ENCODE measurements around the gene GLTP.

GLTP gene

GRCh38 chr12:109847142-109847735 lies 33.1 kb downstream of the GLTP start:
- Histone ChIP-seq H3K4me2 (ENCODE audit: low read depth, low read length) (no peak overlapping the region), H2AFZ (ENCODE audit: low read length) (no peak overlapping the region), H3K9me3 (replicated peaks; ENCODE audit: insufficient read depth, low read length) (no peaks in the 10 kb centered on the region), H3K36me3 (replicated peaks; ENCODE audit: insufficient read depth, low read length) (no peaks in the 10 kb centered on the region), H3K27me3 (replicated peaks; ENCODE audit: insufficient read depth, low read length) (no peaks in the 10 kb centered on the region), H4K20me1 (ENCODE audit: insufficient read depth, low read length) (no peaks in the 10 kb centered on the region), H3K4me1 (ENCODE audit: low read length) (peaks cover 4% of the 10 kb centered on the region; the same call in 1 of the 2 replicates), H3K9ac (ENCODE audit: low read length) (no peak overlapping the region), H3F3A (ENCODE audit: insufficient read depth, low read length) (no peaks in the 10 kb centered on the region), H3K4me3 (ENCODE audit: low read length) (no peak overlapping the region), H3K27ac (ENCODE audit: low read length) (no peak overlapping the region), H3K9me2 (replicated peaks; ENCODE audit: insufficient read depth, low read length) (no peaks in the 10 kb centered on the region), H3K79me2 (ENCODE audit: low read length) (no peaks in the 10 kb centered on the region)
- no peak for DNase-seq
- no peak for TF ChIP-seq EZH2phosphoT487 (IDR thresholded peaks at IDR 0.05; ENCODE audit: low read length)
- TF ChIP-seq CTCF (IDR thresholded peaks at IDR 0.05; ENCODE audit: low read length), result no peak
- TF ChIP-seq EZH2 (optimal IDR thresholded peaks at IDR 0.05; ENCODE audit: low read depth, low read length), result no peak

- DNase-seq, result no peak
- Histone ChIP-seq H3F3A (ENCODE audit: insufficient read depth, low read length) (no peaks in the 10 kb centered on the region), H3K4me2 (ENCODE audit: low read depth, low read length) (peak overlapping the region; percentile 78), H3K9me3 (replicated peaks; ENCODE audit: insufficient read depth, low read length) (no peaks in the 10 kb centered on the region), H3K9ac (ENCODE audit: low read length) (peak overlapping the region; percentile 44; the same call in 1 of the 2 replicates), H3K27me3 (replicated peaks; ENCODE audit: insufficient read depth, low read length) (no peaks in the 10 kb centered on the region), H3K4me1 (ENCODE audit: low read length) (peaks cover 10% of the 10 kb centered on the region), H4K20me1 (ENCODE audit: insufficient read depth, low read length) (no peaks in the 10 kb centered on the region), H3K36me3 (replicated peaks; ENCODE audit: insufficient read depth, low read length) (no peaks in the 10 kb centered on the region), H2AFZ (ENCODE audit: low read length) (peak overlapping the region; percentile 89), H3K4me3 (ENCODE audit: low read length) (peak overlapping the region; percentile 51), H3K27ac (ENCODE audit: low read length) (no peak overlapping the region), H3K9me2 (replicated peaks; ENCODE audit: insufficient read depth, low read length) (no peaks in the 10 kb centered on the region), H3K79me2 (ENCODE audit: low read length) (no peaks in the 10 kb centered on the region)
- TF ChIP-seq EZH2phosphoT487 (IDR thresholded peaks at IDR 0.05; ENCODE audit: low read length) (no peak), CTCF (IDR thresholded peaks at IDR 0.05; ENCODE audit: low read length) (no peak), EZH2 (optimal IDR thresholded peaks at IDR 0.05; ENCODE audit: low read depth, low read length) (no peak)
Observed at GRCh38 chr12:109845824-109846205, 34.5 kb downstream of the GLTP start.

- H3K27me3 ChIP-seq (replicated peaks; ENCODE audit: insufficient read depth, low read length), result no peaks in the 10 kb centered on the region
- no peaks in the 10 kb centered on the region for H3K79me2 ChIP-seq (ENCODE audit: low read length)
- TF ChIP-seq CTCF (IDR thresholded peaks at IDR 0.05; ENCODE audit: low read length), result peak; percentile 82
- no peak for TF ChIP-seq EZH2 (optimal IDR thresholded peaks at IDR 0.05; ENCODE audit: low read depth, low read length)
- H2AFZ ChIP-seq (ENCODE audit: low read length), result peak overlapping the region; percentile 89
- peak overlapping the region; percentile 78 for H3K4me2 ChIP-seq (ENCODE audit: low read depth, low read length)
- no peaks in the 10 kb centered on the region for H3K9me3 ChIP-seq (replicated peaks; ENCODE audit: insufficient read depth, low read length)
- H3K4me1 ChIP-seq (ENCODE audit: low read length), result peaks cover 10% of the 10 kb centered on the region
- no peaks in the 10 kb centered on the region for H3K9me2 ChIP-seq (replicated peaks; ENCODE audit: insufficient read depth, low read length)
- peak; percentile 72 for DNase-seq
- H3K36me3 ChIP-seq (replicated peaks; ENCODE audit: insufficient read depth, low read length), result no peaks in the 10 kb centered on the region
- no peaks in the 10 kb centered on the region for H3F3A ChIP-seq (ENCODE audit: insufficient read depth, low read length)
- no peak overlapping the region for H3K27ac ChIP-seq (ENCODE audit: low read length)
- no peaks in the 10 kb centered on the region for H4K20me1 ChIP-seq (ENCODE audit: insufficient read depth, low read length)
- peak overlapping the region; percentile 51 for H3K4me3 ChIP-seq (ENCODE audit: low read length)
- peak overlapping the region; percentile 44; the same call in 1 of the 2 replicates for H3K9ac ChIP-seq (ENCODE audit: low read length)
Observed at GRCh38 chr12:109844983-109845823, 35.1 kb downstream of the GLTP start.

All from MM.1S (cell line).